CD1c-positive myeloid dendritic cell (primary cell): Measurements from ENCODE around the gene WNK1.
"Not testable (repeated sequence)": the region's sequence is repeated elsewhere in the genome, so short reads cannot be mapped to it uniquely, and the experiment has no call there.

Experiments used
- DNase-seq: peaks from one replicate; pipeline ENCODE4 v3.0.0-alpha.2; 2016; ENCODE audit errors: extremely low spot score

The WNK1 gene

GRCh38 chr12:817941-818600 lies 65.7 kb downstream of the WNK1 start:
- DNase-seq = no peak

- DNase-seq = no peak
Measured at GRCh38 chr12:818733-819132, 66.4 kb downstream of the WNK1 start.

GRCh38 chr12:820336-820735 lies 68.0 kb downstream of the WNK1 start:
- no peak for DNase-seq

GRCh38 chr12:823028-823698 lies 70.8 kb downstream of the WNK1 start:
- DNase-seq = peak; percentile 85

- no peak for DNase-seq
Measured at GRCh38 chr12:826331-826730, 74.0 kb downstream of the WNK1 start.

- no peak for DNase-seq
Measured at GRCh38 chr12:828726-829395, 76.5 kb downstream of the WNK1 start.

- no peak for DNase-seq
Measured at GRCh38 chr12:830111-830867, 77.9 kb downstream of the WNK1 start.

- DNase-seq = no peak
Measured at GRCh38 chr12:835754-836518, 83.6 kb downstream of the WNK1 start.

GRCh38 chr12:836952-837351 lies 84.6 kb downstream of the WNK1 start:
- DNase-seq = no peak

- no peak for DNase-seq
Measured at GRCh38 chr12:837548-837947, 85.2 kb downstream of the WNK1 start.

GRCh38 chr12:843609-844008 lies 91.2 kb downstream of the WNK1 start:
- no peak for DNase-seq

- DNase-seq = no peak
Measured at GRCh38 chr12:846421-846820, 94.0 kb downstream of the WNK1 start.

GRCh38 chr12:848173-848865 lies 95.9 kb downstream of the WNK1 start:
- DNase-seq = peak; percentile 57

GRCh38 chr12:848882-849527 lies 96.6 kb downstream of the WNK1 start:
- no peak for DNase-seq

GRCh38 chr12:849733-850437 lies 97.5 kb downstream of the WNK1 start:
- not testable (repeated sequence) for DNase-seq

- no peak for DNase-seq
Measured at GRCh38 chr12:851343-851742, 99.0 kb downstream of the WNK1 start.

GRCh38 chr12:851913-852312 lies 99.5 kb downstream of the WNK1 start:
- DNase-seq = peak; percentile 48

GRCh38 chr12:852864-853263 lies 100.5 kb downstream of the WNK1 start:
- DNase-seq = no peak

GRCh38 chr12:857611-858010 lies 105.2 kb downstream of the WNK1 start:
- no peak for DNase-seq
